H1 (cell line): ENCODE results near the gene SEMA3B. TPM values are rescaled to one million over a fixed set of nuclear protein-coding genes. Genes with fewer than 3 reads are reported as not detected.

Source experiments
- ASH2L ChIP-seq: fragments of 200-600, 300-600 bp; sonication (generic); IDR thresholded peaks from one replicate; pipeline ENCODE4 v1.7.1; 2017; ENCODE audit warnings: low read length
- CTCF ChIP-seq, 3 experiments: IDR thresholded peaks; 1 replicate in 2 of 3; 2 replicates in 1 of 3; pipeline versions ENCODE4 v1.5.1 to v1.6.1; 2011; ENCODE audit warnings: low read length in 3 of 3, mild to moderate bottlenecking in 3 of 3, inconsistent platforms in 2 of 3, low read depth in 1 of 3, moderate library complexity in 1 of 3; ENCODE audit not compliant: insufficient read depth in 1 of 3; ENCODE audit errors: control extremely low read depth in 1 of 3
- GABPA ChIP-seq: IDR thresholded peaks from 2 replicates; pipeline ENCODE4 v1.6.1; 2011; ENCODE audit warnings: mild to moderate bottlenecking, low read length, moderate library complexity, borderline replicate concordance; ENCODE audit not compliant: insufficient read depth
- HDAC2 ChIP-seq, 2 experiments: fragments of 300-600 bp in 1 of 2; sonication (generic) in 1 of 2; IDR thresholded peaks; 2 replicates each; pipeline ENCODE4 v1.6.1; 2011 to 2012; ENCODE audit warnings: low read depth in 2 of 2, low read length in 2 of 2, mild to moderate bottlenecking in 2 of 2, moderate library complexity in 2 of 2, borderline replicate concordance in 1 of 2, inconsistent platforms in 1 of 2
- RXRA ChIP-seq: IDR thresholded peaks from 2 replicates; pipeline ENCODE4 v1.6.1; 2011; ENCODE audit warnings: low read depth, mild to moderate bottlenecking, low read length, moderate library complexity; ENCODE audit not compliant: insufficient read depth
- SP1 ChIP-seq: IDR thresholded peaks from 2 replicates; pipeline ENCODE4 v1.6.1; 2011; ENCODE audit warnings: low read depth, low read length
- SP4 ChIP-seq: IDR thresholded peaks from 2 replicates; pipeline ENCODE4 v1.6.1; 2012; ENCODE audit warnings: low read length, inconsistent platforms
- TAF7 ChIP-seq: optimal IDR thresholded peaks from 2 replicates; pipeline ENCODE3; 2011; ENCODE audit warnings: low read depth, mild to moderate bottlenecking, inconsistent platforms, low read length, moderate library complexity, borderline replicate concordance
- polyA plus RNA-seq, 7 experiments: library from polyadenylated mRNA; depleted of rRNA in 3 of 7; stranded (reverse) in 5 of 7; unstranded in 2 of 7; fragments of >200 nt in 5 of 7; fragments of 200-250 nt in 2 of 7; gene quantifications; 1 replicate in 5 of 7; 2 replicates in 1 of 7; 4 replicates in 1 of 7; pipeline versions ENCODE4 v1.2.1 to v1.2.3, GENCODE V29; 2011 to 2013; ENCODE audit warnings: missing spikeins in 2 of 7, mixed read lengths in 2 of 7
- total RNA-seq: library from RNA; stranded (reverse); fragmentation: NEBNext Ultra II Directional; extraction: Animal tissue kit (Norgen Biotek cat#: 25700); gene quantifications from 2 replicates; pipeline ENCODE4 v1.2.1, GENCODE V29; 2021

The SEMA3B gene
- total and polyA plus RNA-seq, 2 of the 8 experiments (the other 6 are each of a cell fraction or from before 2014, with no cell fraction given), result 3.0 to 4.7 TPM

- no peak for TF ChIP-seq GABPA
- TF ChIP-seq SP4, result no peak
- TF ChIP-seq HDAC2 (IDR thresholded peaks at IDR 0.05; ENCODE audit: borderline replicate concordance in 1 of 2, low read depth in 2 of 2, low read length in 2 of 2), result no peak
- no peak for TF ChIP-seq CTCF (IDR thresholded peaks at IDR 0.05; ENCODE audit: control extremely low read depth in 1 of 3, insufficient read depth in 1 of 3, low read depth in 1 of 3, low read length in 3 of 3)
- TF ChIP-seq RXRA, result no peak
- no peak for TF ChIP-seq TAF7
- no peak for TF ChIP-seq ASH2L
- no peak for TF ChIP-seq SP1
These were observed 51.1 kb downstream of the SEMA3B start (continued) for GRCh38 chr3:50319894-50320625.
